DMS53 treated with DMSO at 0.1 percent for 48 hours (cell line): Measurements from ENCODE around the gene ENTPD3.

Source experiments
- DNase-seq: peaks from one replicate; lab custom pipeline; 2025; ENCODE audit not compliant: unreplicated experiment; lab: John Stamatoyannopoulos, UW

The ENTPD3 gene

DNA sequence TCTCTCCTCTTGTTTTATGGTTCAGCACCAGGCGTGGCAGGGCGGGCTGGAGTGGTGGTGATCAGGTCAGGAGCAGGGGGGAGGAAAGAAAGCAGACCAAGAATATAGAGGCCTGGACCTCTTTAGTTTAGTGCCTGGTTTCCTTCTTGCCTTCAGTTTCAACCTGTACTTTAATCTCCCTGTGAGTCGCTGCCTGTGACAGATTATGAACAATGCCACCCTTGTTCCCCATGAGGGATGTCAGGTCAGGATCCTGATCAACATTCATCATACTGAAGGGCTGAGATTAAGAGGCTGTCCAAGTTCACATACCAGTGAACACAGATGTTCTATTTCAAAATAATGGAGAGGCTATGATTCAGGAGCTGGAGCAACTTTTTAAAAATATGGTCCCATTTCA is 11.4 kb downstream of the ENTPD3 start:
- DNase-seq = no peak

DNA sequence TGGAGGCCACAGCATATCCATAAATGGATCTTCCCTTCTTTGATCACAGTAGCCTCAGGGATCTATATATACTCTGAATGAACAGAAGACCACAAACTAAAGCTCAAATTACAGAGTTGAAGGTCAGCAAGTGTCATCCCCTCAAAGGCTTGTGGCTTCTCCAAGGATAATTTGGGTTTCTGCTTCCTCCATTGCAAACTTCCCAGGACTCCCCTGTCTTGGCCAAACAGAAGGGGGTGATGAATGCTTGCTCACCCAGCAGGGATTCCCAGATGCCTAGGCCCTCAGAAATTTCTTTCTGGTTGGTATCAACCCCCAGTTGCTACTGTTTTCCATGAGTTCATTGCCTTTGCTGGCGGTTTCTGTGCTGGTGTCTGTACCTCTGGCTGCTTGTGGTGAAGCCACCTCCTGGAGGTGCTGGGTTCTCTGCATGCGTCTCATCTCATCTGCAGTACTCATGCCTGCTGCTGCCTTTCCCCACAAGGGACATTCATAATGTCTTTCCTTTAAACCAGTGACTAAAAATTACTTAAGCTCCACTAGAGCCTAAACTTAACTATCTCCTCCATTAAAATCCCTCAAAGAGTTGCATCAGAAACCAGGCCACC is 17.7 kb downstream of the ENTPD3 start:
- DNase-seq = no peak

DNA sequence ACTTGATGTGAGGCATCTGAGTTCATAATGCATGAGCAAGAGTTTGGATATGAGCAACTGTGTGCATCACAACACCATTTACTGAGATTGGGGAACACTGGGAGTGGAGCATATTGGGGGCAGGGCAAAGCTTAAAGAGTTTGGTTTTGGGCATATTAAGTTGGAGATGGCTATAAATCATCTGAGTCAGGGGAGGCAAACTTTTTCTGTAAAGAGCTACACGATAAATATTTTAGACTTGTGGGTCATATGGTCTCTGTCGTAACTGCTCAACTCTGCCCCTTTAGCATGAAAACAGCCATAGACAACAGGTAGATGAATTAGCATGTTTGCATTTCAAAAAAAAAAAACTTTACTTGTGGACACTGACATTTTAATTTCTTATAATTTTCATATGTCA is 20.0 kb downstream of the ENTPD3 start:
- DNase-seq = no peak

DNA sequence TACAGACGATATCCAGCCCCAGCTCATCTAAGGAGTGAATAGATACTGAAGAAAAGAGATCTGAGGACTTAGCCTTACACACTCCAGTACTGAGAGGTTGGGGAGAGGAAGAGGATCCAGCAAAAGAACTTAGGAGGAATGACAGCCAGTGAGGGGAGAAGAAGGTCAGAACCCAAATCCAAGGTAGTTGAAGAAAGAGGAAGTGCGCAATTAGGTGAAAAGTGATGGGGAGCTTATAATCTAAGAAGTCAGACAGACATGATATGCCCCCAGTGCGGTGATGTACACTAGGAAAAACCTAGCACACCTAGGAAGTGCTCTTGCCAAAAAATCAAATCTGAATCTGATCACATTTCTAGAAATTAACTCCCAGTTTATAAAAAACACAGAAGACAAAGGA is 20.6 kb downstream of the ENTPD3 start:
- no peak for DNase-seq

DNA sequence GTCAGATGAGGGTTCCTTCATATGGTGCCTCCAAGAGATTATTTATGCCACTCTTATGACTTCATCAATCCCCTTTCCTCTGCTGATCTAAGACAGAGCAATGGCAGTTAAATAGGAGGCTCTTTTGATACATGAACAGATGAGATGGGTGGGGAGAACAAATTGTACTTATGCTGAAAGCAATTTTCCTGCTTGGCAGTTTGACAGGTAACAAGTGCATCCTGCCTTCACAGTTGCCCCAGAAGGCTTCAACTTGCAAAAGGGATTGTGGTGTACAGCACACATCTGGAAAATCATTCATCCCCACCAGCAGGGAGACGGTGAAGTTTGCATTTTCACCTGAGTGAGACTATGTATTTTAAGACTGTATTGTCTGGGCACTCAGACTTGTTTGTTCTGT is 27.3 kb downstream of the ENTPD3 start:
- no peak for DNase-seq

DNA sequence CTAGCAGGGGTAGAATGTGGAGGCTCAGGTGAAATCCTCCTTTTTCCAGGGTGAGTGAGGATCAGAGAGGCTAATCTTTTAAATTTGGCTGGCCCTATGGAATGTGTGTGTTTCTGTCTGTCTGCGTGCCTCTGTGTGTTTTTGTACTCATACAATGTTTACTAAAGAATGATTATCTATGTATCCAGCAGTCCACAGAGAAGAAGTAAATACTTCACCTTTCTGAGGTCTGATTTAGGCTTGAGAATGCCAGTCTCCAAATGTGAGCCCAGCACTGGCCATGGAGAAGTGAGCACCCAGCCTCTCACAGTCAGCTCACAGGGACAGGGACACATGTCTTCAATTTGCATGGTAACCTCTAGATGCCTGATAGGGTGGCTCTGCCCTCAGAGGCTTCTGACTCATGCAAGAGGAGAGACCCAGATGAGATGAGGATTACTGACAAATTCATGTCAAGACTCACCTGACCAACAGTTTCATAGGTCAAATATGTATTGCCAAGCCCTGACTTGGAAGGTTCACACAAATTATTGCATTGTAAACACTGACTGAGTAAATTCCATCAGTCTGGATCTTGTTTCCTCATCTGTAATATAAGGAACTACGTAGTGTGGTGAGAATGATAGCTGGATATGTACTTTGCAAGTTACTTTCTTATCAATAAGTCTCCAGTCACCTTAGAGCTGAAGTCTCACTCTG is 31.0 kb downstream of the ENTPD3 start:
- DNase-seq = no peak

DNA sequence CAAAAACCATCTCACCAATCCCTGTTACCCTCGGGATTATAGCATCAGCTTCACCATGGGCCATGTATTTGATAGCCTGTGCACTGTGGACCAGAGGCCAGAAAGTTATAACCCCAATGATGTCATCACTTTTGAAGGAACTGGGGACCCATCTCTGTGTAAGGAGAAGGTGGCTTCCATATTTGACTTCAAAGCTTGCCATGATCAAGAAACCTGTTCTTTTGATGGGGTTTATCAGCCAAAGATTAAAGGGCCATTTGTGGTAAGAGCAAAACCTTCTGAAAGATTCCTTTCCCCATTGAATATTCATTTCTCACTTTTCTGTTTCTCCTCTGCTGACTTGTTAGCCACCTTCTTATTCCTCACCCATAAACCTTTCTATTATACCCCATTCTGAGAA is 35.9 kb downstream of the ENTPD3 start:
- no peak for DNase-seq

DNA sequence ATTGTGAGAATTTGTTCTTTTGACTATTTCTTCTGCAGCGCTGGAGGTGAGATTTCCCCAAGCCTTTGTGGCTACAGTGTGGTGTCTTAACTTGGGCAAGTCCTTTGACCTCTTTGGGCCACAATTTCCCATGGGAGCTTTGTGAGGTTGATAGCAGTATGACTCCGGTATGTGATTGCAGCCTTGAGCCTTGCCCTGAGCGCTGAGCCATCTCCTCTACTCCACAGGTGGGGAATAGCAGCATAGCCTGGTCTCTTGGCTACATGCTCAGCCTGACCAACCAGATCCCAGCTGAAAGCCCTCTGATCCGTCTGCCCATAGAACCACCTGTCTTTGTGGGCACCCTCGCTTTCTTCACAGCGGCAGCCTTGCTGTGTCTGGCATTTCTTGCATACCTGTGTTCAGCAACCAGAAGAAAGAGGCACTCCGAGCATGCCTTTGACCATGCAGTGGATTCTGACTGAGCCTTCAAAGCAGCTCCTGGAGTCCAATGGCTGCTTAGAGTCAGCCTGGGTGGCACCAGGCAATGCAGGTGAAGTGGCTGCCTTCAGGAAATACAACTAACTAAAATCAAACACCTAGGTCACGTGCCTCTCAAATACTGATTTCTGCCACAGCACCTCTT is 40.2 kb downstream of the ENTPD3 start:
- DNase-seq = no peak

DNA sequence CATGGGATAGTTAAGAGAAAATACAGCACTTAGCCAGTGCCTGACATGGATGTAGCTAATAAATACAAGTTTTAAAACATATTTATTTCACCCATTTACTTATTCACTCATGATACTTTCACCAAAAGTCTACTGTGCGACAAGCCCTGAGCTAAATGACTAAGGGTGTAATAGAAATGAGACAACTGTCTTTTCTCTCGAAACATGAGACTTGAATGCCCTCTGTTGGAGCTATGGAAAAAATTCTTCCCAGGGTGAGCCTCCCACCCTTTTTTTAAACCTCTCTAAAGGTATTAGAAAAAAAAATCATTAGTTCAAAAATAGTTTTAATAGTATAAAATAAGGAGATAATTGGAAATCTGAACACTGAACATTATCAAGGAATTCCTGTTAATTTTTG is 45.8 kb downstream of the ENTPD3 start:
- no peak for DNase-seq

DNA sequence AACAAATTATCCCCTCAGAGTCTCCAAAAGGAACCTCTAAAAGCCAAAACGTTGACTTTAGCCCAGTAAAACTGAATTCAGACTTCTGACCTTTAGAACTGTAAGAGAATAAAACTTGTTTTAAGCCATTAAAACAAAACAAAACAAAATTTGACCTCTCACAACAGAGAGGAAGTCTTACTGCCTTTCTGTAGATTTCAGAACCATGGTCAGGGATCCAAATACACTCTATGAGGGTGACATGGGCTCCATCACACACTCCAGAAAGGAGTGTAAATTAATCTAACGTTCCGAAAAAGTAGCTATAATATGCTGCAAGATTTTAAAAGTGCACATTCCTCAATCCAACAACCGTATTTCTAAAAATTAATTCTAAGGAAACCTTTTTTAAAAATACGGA is 50.9 kb downstream of the ENTPD3 start:
- no peak for DNase-seq

DNA sequence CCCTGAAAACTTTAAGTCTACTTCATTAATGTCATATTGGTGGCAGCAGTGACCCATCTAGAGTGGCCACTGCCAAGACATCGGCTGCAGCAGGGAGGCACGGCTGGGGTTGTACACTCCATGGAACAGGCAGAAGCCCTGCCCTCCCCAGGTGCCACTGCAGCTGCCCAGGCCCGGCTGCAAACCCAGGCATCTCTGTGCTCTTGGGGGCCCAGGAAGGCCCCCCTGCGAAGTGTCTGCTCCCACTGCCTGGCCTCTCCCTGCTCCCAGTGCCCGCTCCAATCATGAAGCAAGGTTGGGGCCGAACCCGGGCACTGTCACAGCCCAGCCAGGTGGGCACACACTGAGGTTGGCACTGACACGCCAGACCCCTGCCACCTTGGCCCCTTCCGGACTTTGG is 58.1 kb downstream of the ENTPD3 start:
- no peak for DNase-seq

DNA sequence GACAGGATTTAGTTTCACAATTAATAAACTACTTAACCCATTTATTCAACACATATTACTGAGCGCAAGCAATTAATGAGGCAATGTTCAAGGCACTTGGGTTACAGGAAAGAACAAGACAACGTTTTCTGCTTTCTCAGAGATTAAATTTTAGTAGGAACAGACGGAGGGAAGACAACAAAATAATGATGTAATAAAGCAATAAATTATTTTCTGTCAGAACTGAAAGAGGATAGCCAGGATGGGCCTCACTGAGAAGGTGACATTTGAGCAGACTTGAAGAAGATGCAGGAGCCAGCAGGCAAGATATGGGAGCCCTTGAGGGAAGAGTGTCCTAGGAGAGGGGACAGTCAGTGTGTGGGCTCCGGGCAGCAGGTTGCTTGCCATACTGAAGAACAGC is 58.9 kb downstream of the ENTPD3 start:
- no peak for DNase-seq

DNA sequence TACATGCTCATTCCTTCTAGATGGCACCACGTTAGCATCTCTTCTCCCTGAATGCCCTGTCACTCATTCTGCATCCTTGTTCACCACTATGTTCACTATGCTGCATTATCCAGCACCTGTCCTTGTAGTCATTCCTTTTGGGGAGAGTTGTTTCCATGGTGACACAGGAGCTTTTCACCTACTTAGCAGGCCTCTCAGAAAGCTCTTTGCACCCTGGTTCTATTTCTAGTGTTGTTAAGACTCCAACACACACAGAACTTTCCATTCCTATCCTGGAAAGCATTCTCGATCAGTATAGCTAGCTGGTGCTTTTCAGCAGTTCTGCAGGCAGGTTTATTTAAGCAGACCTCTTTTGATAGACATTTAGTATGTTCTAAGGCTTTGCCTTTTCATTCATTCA is 63.5 kb downstream of the ENTPD3 start:
- DNase-seq = no peak

DNA sequence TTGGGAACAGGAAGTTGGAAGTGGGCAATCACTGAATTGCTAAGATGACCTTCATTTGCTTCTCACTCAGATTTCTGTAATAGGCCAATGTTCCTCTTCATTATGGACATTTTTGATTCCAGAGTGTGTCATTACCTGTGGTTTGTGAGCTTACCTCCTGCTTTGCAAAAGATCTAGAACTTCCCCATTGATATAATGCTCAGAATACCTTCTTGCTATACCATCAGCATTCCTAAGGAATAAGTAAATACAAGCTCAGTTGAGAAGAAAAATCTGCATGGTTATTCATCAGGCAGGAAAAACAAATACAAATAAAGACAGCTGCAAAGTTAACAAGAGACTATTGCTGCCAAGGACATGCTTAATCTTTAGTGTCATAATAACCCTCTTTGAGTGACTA is 64.6 kb downstream of the ENTPD3 start:
- DNase-seq = no peak

DNA sequence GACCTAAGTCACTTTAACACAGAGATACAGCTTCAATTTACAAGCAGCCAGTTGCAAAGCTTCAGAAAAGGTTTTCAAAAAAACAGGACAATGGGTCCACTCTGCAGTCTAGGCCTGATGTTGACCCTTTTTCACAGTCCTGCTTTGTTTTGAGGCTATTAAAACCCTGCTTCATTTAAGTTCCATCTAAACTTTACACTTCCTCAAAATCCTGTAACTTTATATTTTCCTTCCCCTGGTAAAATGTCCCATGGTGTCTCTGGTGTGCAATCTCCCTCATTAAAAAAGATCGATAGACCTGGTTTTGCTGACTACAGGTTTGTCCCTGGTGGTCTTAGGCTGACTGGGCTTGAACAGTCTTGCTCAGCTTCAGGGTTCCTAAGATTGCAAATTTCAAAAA is 65.1 kb downstream of the ENTPD3 start:
- no peak for DNase-seq

DNA sequence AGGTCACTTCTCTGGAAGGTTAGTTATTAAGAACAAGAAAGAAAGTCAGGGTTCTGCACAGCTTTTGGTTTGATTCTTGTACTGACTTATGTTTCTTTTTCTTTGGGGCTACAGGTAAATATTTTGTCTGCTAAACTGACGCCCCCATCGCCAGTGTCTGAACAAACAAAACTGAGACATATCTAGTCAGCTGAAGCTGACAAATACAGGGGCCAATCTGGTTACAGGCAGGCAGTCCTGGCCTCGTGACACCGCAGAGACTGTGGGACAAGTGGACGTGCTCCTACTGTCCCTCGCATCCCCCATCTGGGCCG is 65.5 kb downstream of the ENTPD3 start:
- no peak for DNase-seq

DNA sequence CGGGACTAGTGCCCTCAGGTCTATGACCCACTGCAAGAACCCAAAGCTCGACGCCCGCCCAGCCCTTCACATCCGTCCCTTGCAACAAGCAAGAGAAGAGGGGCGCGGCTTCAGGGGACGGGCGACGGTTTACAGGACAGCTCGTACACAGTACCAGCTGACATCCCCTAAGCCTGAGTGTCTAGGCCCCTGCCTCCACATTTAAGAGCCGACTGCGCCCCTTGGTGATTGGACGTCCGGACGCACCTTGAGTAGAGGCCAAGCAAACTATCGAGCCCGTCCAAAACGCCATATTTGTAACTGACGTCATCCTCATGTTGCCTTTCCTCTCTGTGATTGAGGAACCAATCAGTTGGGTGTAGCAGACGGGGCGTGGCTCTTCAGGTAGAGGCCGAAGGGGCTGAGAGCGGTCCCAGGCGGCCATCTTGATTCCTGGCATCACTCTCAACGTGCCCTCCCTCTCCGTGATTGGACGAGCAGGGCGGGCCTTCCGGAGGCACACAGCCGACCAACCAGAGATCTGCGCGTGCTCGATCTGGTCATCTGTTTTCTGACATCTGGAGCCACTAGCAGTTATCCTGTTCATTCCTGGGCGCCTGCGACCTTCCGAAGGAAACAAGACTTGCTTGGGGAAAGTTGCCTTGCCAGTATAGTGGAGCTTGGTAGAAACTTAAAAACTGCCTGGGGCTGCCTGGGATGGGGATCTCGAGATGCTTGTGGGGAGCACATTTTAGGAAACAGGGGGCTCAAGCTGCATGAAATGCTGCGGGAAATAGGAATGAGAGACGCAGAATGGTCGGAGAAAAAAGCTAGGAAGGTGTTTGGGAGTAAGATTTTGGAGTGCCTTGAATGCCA is 66.1 kb downstream of the ENTPD3 start:
- peak; percentile 82 for DNase-seq

DNA sequence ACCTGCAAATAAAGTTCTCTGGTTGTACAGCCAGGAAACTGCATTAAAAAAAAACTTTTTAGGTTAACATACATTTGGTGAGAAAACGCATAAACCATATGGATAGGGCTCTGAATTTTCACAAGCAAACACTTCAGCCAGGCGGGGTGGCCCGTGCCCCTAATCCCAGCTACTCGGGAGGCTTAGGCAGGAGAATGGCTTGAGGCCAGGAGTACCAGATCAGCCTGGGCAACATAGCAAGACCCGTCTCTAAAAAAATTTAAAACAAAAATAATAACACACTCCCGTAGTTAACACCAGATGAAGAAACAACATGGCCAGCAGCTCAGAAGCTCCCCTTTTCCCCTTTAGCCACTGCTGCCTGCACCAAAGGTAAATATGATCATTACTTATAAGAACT is 66.9 kb downstream of the ENTPD3 start:
- DNase-seq = no peak

DNA sequence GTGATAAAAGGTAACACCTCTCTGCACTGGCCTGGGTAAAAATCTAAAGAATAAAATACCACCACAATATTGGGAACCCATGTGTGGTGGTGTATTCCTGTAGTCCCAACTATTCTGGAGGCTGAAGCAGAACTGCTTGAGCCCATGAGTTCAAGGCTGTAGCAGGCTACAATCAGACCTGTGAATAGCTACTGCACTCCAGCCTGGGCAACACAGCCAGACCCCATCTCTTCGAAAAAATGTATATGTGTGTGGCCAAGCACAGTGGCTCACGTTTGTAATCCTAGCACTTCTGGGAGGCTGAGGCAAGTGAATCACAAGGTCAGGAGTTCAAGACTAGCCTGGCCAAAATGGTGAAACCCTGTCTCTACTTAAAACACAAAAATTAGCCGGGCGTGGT is 68.3 kb downstream of the ENTPD3 start:
- no peak for DNase-seq

DNA sequence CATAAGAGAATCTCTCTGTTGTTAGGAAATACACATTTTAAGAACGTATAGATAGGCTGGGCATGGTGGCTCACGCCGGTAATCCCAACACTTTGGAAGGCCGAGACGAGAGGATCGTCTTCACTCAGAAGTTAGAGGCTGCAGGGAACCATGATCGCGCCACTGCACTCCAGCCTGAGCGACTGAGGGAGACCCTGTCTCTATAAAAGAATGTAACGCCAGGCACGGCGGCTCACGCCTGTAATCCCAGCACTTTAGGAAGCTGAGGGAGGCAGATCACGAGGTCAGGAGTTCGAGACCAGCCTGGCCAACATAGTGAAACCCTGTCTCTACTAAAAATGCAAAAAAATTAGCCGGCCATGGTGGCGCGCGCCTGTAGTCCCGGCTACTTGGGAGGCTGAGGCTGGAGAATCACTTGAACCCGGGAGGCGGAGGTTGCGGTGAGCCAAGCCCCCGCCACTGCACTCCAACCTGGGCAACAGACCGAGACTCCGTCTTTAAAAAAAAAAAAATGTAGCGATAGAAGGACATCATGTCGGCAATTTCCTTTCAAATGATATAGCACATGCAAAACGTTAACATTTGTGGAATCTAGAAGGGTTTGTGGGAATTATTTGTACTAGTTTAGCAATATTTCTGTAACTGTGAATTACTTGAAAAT is 69.4 kb downstream of the ENTPD3 start:
- DNase-seq = no peak
